Endothelial cell of umbilical vein (primary cell): ENCODE measurements around the gene TSPAN5. TPM values are rescaled to one million over a fixed set of nuclear protein-coding genes. Genes with fewer than 3 reads are reported as not detected.
"Not testable (repeated sequence)": the region's sequence is repeated elsewhere in the genome, so short reads cannot be mapped to it uniquely, and the experiment has no call there.

Source experiments
- BruUV-seq: library from RNA; stranded (reverse); fragments of 400-500 nt; replicated peaks from 2 replicates; lab custom pipeline; 2021; lab: Mats Ljungman, UMichigan
- CTCF ChIA-PET: fragments of 300-600, 350-600 bp; sonication (Branson Sonifier 250); formaldehyde crosslinking; loops from one replicate; lab custom pipeline; 2021; ENCODE audit warnings: antibody characterized with exemption, inconsistent platforms; lab: Charles Lee
- POLR2A ChIA-PET: fragments of 300-600, 350-600 bp; sonication (Branson Sonifier 250); formaldehyde crosslinking; loops from one replicate; lab custom pipeline; 2021; ENCODE audit warnings: antibody characterized with exemption, inconsistent platforms; lab: Charles Lee
- DNase-seq: peaks from one replicate; pipeline ENCODE4 v3.0.0-alpha.2; 2011; ENCODE audit warnings: low read depth, low spot score
- FAIRE-seq: peaks from 2 replicates; lab custom pipeline; 2011; peaks lifted over from hg19 to GRCh38; lab: Jason Lieb, UNC
- H2AFZ ChIP-seq: 2 replicates; pipeline ENCODE4 v1.6.0; 2012; ENCODE audit warnings: low read depth, low read length, control low read depth, inconsistent platforms
- H3K27ac ChIP-seq: 2 replicates; pipeline ENCODE4 v1.5.1; 2011; ENCODE audit warnings: low read depth, mild to moderate bottlenecking, control low read depth, low read length, moderate library complexity; ENCODE audit not compliant: insufficient read depth
- H3K27me3 ChIP-seq, 2 experiments: 2 replicates each; pipeline versions ENCODE4 v1.6.0 to v1.6.1; 2011; ENCODE audit warnings: low read length in 2 of 2, mixed read lengths in 1 of 2; ENCODE audit not compliant: control insufficient read depth in 2 of 2, insufficient read depth in 2 of 2
- H3K36me3 ChIP-seq, 2 experiments: 2 replicates in 1 of 2; 3 replicates in 1 of 2; pipeline ENCODE4 v1.5.1; 2011; ENCODE audit warnings: low read length in 2 of 2, mild to moderate bottlenecking in 1 of 2, moderate library complexity in 1 of 2; ENCODE audit not compliant: control insufficient read depth in 2 of 2, insufficient read depth in 2 of 2; ENCODE audit errors: extremely low read depth in 1 of 2
- H3K4me1 ChIP-seq: 3 replicates; pipeline ENCODE4 v1.5.1; 2011; ENCODE audit warnings: mild to moderate bottlenecking, low read length; ENCODE audit not compliant: control insufficient read depth, insufficient read depth; ENCODE audit errors: extremely low read depth
- H3K4me2 ChIP-seq: 2 replicates; pipeline ENCODE4 v1.6.1; 2011; ENCODE audit warnings: low read length, control low read depth, mixed read lengths; ENCODE audit not compliant: insufficient read depth
- H3K4me3 ChIP-seq, 3 experiments: fragments of 200-600 bp in 1 of 3; sonication (generic), shearing (Covaris generic) in 1 of 3; replicated peaks in 1 of 3; 2 replicates each; pipeline ENCODE4 v1.5.1; 2011 to 2016; ENCODE audit warnings: control low read depth in 3 of 3, low read length in 3 of 3, mild to moderate bottlenecking in 2 of 3, inconsistent platforms in 1 of 3, low read depth in 1 of 3, moderate library complexity in 1 of 3; ENCODE audit not compliant: insufficient read depth in 1 of 3
- H3K79me2 ChIP-seq: 2 replicates; pipeline ENCODE4 v1.6.0; 2012; ENCODE audit warnings: low read length, inconsistent platforms; ENCODE audit not compliant: control insufficient read depth, insufficient read depth
- H3K9ac ChIP-seq: replicated peaks from 2 replicates; pipeline ENCODE3; 2011; ENCODE audit warnings: low read length, control low read depth; ENCODE audit not compliant: insufficient read depth; ENCODE audit errors: extremely low read depth
- H3K9me1 ChIP-seq: replicated peaks from 3 replicates; pipeline ENCODE4 v1.6.0; 2011; ENCODE audit warnings: mild to moderate bottlenecking, low read length; ENCODE audit not compliant: control insufficient read depth, insufficient read depth; ENCODE audit errors: extremely low read depth
- H3K9me3 ChIP-seq: replicated peaks from 2 replicates; pipeline ENCODE4 v1.5.1; 2012; ENCODE audit warnings: low read length, inconsistent platforms; ENCODE audit not compliant: control insufficient read depth, insufficient read depth
- H4K20me1 ChIP-seq: replicated peaks from 2 replicates; pipeline ENCODE3; 2011; ENCODE audit warnings: mild to moderate bottlenecking, low read length; ENCODE audit not compliant: control insufficient read depth, insufficient read depth; ENCODE audit errors: extremely low read depth
- EZH2 ChIP-seq: IDR thresholded peaks from 2 replicates; pipeline ENCODE4 v1.6.1; 2012; ENCODE audit warnings: borderline replicate concordance, low read depth, mild to moderate bottlenecking, moderate library complexity, low read length, inconsistent platforms; ENCODE audit not compliant: severe bottlenecking
- GATA2 ChIP-seq: IDR thresholded peaks from 2 replicates; pipeline ENCODE4 v1.7.0; 2011; ENCODE audit warnings: low read depth, mild to moderate bottlenecking, moderate library complexity, mixed read lengths, low read length; ENCODE audit not compliant: insufficient read length, insufficient read depth
- JUN ChIP-seq: IDR thresholded peaks from 2 replicates; pipeline ENCODE4 v1.6.1; 2011; ENCODE audit warnings: borderline replicate concordance, low read depth; ENCODE audit not compliant: insufficient read length, insufficient read depth
- MYC ChIP-seq: IDR thresholded peaks from one replicate; pipeline ENCODE4 v1.6.1; 2011; ENCODE audit warnings: mild to moderate bottlenecking, low read depth, low read length
- POLR2A ChIP-seq: IDR thresholded peaks from 2 replicates; pipeline ENCODE4 v1.6.1; 2012; ENCODE audit warnings: low read depth, mild to moderate bottlenecking, control low read depth, low read length
- POLR2AphosphoS5 ChIP-seq: IDR thresholded peaks from 2 replicates; pipeline ENCODE4 v1.6.1; 2012; ENCODE audit warnings: low read depth, mild to moderate bottlenecking, control low read depth, low read length, moderate library complexity; ENCODE audit not compliant: insufficient read depth
- dilution Hi-C: fragments of 300-500 bp; cut with MboI; formaldehyde crosslinking; loops from one replicate; pipeline ENCODE4 v1.15.0; 2019; ENCODE audit warnings: low sequenced_read_pairs; ENCODE audit not compliant: extremely low pct_ligation_motif_present
- intact Hi-C: fragments of 100-400 bp; cut with micrococcal nuclease; formaldehyde crosslinking; loops from one replicate; pipeline ENCODE4 v1.10.0; 2022
- polyA plus RNA-seq, 4 experiments: library from polyadenylated mRNA; depleted of rRNA in 3 of 4; stranded (reverse) in 3 of 4; unstranded in 1 of 4; fragments of >200 nt; gene quantifications; 2 replicates each; pipeline versions ENCODE4 v1.2.1 to v1.2.3, GENCODE V29; 2011 to 2012; ENCODE audit warnings: missing spikeins in 1 of 4
- total RNA-seq: library from RNA; stranded (reverse); gene quantifications from 2 replicates; pipeline ENCODE4 v1.2.3, GENCODE V29; 2021
- TF ChIP-seq, protein P1 (sequence below): IDR thresholded peaks from 2 replicates; pipeline ENCODE4 v1.6.1; 2011; ENCODE audit not compliant: insufficient read depth, insufficient read length
- TF ChIP-seq, protein P2 (sequence below), 2 donors: IDR thresholded peaks; 1 replicate in 1 of 2; 2 replicates in 1 of 2; pipeline ENCODE4 v1.5.1; 2011; ENCODE audit warnings: low read length in 2 of 2, mild to moderate bottlenecking in 2 of 2, moderate library complexity in 2 of 2, control low read depth in 1 of 2, inconsistent platforms in 1 of 2, low read depth in 1 of 2; ENCODE audit not compliant: insufficient read depth in 1 of 2; ENCODE audit errors: extremely low read depth in 1 of 2

TSPAN5 gene
- total and polyA plus RNA-seq, 2 donors (not counting 3 experiments of a cell fraction or from before 2014, with no cell fraction given) = 45.1 to 50.2 TPM

DNA sequence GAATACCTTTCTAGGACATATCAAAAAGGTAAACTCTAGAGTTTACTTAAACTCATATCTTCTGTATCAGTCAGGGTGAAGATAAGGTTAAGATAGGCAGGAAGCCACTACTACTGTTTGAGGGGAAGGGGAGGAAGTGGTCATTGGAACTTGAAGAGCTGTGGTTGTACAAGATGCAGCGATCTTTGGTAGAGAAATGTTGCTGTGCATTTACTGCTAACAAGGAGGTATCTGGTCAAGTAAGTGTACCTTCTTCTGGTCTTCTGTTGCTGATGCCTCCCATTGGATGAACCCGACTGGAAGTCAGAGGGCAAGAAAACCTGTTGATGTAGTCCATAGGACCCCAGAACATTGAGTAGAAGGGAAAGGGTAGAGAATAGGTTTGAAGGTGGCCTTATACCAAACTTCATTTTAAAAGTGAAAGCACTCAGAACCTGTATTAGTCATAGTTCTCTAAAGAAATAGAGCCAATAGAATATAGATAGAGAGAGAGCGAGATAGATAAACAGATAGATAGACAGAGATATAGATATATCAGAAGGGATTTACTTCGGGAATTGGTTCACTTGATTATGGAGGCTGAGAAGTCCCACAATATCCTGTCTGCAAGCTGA lies 47.9 kb upstream of the TSPAN5 start:
- CTCF ChIA-PET = interaction anchor here (1.1 kb wide), 1 partner anchor 17 kb away, joined by 3 read pairs; no protein-coding TSS in a partner anchor
- dilution Hi-C loops (no loop called here), intact Hi-C loops (no loop called here)
- H3K9me1 ChIP-seq = no peaks in the 10 kb centered on the region
- no peak overlapping the region for H3K27ac ChIP-seq
- POLR2A ChIA-PET = no interaction called here
- no peak overlapping the region for H3K9ac ChIP-seq
- H3K36me3 ChIP-seq = no peaks in the 10 kb centered on the region
- TF ChIP-seq JUN (no peak), GATA2 (no peak), EZH2 (no peak), POLR2A (no peak), POLR2AphosphoS5 (no peak), MYC (no peak)
- TF ChIP-seq, protein P1, sequence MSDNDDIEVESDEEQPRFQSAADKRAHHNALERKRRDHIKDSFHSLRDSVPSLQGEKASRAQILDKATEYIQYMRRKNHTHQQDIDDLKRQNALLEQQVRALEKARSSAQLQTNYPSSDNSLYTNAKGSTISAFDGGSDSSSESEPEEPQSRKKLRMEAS = no peak
- TF ChIP-seq, protein P2, sequence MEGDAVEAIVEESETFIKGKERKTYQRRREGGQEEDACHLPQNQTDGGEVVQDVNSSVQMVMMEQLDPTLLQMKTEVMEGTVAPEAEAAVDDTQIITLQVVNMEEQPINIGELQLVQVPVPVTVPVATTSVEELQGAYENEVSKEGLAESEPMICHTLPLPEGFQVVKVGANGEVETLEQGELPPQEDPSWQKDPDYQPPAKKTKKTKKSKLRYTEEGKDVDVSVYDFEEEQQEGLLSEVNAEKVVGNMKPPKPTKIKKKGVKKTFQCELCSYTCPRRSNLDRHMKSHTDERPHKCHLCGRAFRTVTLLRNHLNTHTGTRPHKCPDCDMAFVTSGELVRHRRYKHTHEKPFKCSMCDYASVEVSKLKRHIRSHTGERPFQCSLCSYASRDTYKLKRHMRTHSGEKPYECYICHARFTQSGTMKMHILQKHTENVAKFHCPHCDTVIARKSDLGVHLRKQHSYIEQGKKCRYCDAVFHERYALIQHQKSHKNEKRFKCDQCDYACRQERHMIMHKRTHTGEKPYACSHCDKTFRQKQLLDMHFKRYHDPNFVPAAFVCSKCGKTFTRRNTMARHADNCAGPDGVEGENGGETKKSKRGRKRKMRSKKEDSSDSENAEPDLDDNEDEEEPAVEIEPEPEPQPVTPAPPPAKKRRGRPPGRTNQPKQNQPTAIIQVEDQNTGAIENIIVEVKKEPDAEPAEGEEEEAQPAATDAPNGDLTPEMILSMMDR (IDR thresholded peaks at IDR 0.05; ENCODE audit: extremely low read depth in 1 of 2, insufficient read depth in 1 of 2, low read depth in 1 of 2, low read length in 2 of 2) = no peak
- no peak overlapping the region for H3K4me2 ChIP-seq
- FAIRE-seq (no peak), DNase-seq (no peak)
- H3K4me1 ChIP-seq = no peaks in the 10 kb centered on the region
- no peaks in the 10 kb centered on the region for H3K27me3 ChIP-seq
- no peak overlapping the region for H3K4me3 ChIP-seq
- H4K20me1 ChIP-seq = no peaks in the 10 kb centered on the region
- no peaks in the 10 kb centered on the region for H3K9me3 ChIP-seq
- no peaks in the 10 kb centered on the region for H3K79me2 ChIP-seq
- H2AFZ ChIP-seq = no peak overlapping the region
- no TSS peak for BruUV-seq

DNA sequence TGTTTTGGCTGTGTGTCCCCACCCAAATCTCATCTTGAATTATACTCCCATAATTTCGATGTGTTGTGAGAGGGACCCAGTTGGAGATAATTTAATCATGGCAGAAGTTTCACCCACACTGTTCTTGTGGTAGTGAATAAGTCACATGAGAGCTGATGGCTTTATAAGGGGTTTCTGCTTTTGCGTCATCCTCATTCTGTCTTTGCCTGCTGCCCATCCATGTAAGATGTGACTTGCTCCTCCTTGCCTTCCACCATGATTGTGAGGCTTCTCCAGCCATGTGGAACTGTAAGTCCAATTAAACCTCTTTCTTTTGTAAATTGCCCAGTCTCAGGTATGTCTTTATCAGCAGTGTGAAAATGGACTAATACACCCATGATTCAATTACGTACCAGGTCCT lies 47.2 kb upstream of the TSPAN5 start:
- DNase-seq, H3K36me3 ChIP-seq, H3K9ac ChIP-seq, BruUV-seq, dilution Hi-C loops, FAIRE-seq, H3K4me2 ChIP-seq, H3K79me2 ChIP-seq, H3K9me3 ChIP-seq, intact Hi-C loops, H3K4me1 ChIP-seq, H4K20me1 ChIP-seq, POLR2A ChIA-PET, H3K4me3 ChIP-seq, H3K27ac ChIP-seq, H3K9me1 ChIP-seq, H3K27me3 ChIP-seq, H2AFZ ChIP-seq: not testable (repeated sequence)
- CTCF ChIA-PET = interaction anchor here (1.1 kb wide), 1 partner anchor 17 kb away, joined by 3 read pairs; no protein-coding TSS in a partner anchor
